Activated T-cell treated with anti-CD3 and anti-CD28 coated beads for 1 hour (primary cell): ENCODE data around the gene ATP5ME.
"Not testable (repeated sequence)": the region's sequence is repeated elsewhere in the genome, so short reads cannot be mapped to it uniquely, and the experiment has no call there.

ENCODE experiments used
- DNase-seq: peaks from one replicate; pipeline ENCODE4 v3.0.0-alpha.2; 2020; ENCODE audit warnings: low read depth

ATP5ME gene

DNA sequence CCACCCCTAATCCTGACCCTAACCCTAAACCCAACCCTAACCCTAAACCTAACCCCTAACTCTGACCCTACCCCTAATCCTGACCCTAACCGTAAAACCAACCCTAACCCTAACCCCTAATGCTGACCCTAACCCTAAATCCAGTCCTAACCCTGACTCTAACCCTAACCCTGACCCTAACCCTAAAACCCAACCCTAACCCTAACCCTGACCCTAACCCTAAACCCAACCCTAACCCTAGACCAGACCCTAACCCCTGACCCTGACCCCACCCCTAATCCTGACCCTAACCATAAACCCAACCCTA, 30.8 kb upstream of the ATP5ME start:
- no peak for DNase-seq

DNA sequence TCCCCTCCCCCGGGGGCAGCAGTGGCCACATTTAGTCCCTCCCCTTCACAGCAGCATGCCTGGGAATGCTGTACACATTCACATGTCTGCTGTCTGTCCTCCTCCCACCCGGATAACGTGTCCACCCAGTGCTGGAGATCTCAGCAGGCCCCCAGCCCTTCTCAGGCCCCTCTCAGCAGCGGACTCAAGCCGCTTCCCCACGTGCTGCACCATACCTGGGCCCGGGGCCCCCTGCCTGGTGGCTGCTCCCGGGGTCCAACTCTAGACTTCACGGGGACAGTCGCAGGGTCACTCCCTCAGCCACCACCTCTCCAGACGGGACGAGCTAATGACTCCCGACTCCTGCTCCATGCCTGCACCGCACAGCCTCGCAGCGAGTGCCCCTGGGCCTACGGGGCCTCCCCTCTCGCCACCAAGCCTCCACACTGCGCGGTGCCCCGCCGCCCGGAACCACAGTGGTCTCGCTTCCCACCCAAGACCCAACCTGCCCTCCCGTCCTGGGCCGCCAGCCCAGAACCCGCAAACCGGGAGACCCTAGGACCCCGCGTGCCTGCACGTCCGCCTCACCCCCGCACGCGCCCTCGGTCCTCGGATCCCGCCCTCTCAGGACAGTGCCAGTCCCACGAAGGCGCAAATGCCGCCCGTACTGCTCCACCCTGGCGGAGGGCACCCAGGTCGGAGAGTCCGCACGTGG, 30.3 kb upstream of the ATP5ME start:
- DNase-seq, result no peak

DNA sequence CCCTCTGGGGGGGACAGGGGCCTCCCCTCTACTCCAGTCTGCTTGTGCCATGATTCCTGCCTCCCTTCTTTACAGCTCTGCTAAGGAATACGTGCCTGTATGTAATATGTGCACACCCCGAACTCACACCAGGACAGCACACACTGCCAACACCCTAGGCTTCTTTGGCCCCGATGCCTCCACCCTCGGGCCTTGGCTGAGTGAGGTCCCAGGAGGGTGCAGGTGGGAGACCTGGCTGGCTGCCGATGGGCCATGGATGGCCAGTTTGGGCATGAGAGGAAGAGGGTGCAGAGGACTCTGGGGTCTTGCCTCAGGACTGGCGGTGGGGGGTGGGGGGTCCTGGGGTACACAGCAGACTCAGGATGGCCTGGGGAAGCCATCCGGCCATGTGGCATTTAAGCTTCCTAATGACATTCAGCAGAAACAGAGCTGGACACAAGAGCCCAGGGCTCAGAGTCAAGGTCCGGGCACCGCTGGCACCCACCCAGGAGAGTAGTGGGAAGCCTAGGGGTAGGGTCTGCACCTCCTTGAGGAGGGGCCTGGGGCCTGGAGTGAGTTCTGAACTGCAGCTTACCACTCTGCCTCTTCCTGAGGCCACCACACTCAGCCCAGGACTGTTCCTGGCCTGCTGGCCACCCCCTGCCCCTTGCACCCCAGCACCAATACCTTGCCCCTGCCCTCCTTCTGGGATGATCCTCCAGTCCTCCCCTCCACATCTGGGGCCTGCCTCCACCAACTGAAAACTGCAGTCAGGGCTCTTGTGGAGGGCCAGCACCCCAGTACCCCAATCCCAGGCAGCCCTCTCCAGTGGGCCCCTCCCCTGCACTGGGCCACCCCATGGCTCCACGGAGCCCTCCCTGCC, 29.5 kb upstream of the ATP5ME start:
- DNase-seq, result no peak

DNA sequence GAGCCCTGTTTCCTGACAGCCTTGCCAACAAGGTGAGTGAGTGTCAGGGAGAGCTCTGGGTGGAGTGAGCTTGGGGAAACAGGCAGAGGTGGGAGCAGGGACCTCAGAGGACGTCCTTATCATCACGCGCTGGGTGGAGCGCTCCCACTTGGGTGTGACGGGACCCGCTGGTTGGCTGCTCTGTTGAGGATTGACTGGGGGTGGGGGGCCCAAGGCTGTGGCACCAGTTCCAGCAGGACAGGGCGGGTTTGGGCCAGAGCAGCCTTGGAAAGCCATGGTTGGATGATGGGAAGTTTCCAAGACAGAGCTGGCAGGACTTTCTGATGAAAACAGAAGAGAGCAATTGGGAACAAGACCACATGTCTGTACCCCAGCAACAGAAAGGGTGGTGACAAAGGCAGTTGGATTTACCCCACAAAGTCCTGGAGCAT, 28.6 kb upstream of the ATP5ME start:
- DNase-seq, result no peak

DNA sequence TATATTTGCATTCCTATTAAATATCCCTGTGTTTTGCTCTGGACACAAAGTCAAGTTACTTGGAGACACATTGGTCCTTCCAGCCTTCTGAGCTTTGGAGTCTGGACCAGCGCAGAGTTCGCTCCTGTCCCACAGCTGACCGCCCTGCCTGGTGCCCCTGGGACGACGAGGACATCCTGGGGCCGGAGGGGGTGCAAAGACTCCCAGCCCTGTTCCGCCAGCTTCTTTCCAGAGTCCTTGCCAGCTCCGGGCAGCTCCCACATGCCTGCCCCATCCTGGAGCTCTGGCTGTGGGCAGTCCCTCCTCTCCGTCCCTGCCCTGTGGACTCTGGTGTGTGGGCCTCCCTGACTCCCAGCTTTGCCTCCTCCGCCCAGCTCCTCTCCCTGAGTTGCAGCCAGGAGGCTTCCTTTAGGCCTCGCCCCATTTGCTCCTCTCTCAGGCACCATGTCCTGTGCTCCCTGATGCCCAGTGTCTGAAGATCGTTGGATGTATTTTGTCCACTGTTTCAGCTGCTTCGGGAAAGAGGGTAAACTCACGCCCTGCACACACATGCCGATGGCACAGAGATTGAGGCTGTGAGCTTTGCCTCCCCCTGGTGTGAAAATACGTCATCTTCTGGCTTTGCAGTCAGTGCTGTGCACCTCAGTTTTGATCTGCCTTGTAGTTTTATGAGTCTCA, 26.6 kb upstream of the ATP5ME start:
- no peak for DNase-seq

DNA sequence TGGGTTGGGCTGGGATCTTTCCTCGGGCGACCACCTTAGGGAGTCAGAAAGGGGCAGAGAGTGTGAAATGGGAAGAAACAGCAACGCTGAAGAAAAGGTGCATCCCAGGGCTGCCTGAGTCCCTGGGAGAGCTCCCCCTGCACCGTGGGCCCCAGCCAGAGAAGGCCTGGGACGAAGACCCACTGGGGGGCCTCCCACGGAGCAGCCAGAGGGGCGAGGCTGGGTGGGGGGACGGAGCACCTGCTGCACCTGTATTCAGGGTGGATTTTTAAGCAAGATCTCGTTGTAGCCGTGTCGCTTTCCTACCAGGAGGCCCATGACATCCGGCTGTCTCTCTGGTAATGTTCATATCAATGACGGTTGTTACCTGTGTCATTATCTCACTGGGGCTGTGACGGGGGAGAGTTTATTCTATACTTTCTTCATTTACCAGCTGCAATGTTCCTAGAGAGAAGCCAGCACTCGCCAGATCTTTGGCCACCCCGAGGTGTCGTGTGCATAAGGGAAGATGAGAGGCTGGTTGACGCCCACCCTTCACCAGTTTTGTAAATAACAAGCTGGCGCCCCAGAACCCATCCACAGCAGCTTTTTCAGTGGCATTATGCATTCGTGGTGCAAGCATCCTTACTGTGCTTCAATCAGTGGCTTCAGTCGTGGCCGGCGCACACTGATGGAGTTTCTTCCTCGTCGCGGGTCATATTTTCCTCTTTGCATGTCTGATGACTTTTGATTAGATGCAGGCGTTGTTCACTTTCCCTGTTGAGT, 25.9 kb upstream of the ATP5ME start:
- no peak for DNase-seq

DNA sequence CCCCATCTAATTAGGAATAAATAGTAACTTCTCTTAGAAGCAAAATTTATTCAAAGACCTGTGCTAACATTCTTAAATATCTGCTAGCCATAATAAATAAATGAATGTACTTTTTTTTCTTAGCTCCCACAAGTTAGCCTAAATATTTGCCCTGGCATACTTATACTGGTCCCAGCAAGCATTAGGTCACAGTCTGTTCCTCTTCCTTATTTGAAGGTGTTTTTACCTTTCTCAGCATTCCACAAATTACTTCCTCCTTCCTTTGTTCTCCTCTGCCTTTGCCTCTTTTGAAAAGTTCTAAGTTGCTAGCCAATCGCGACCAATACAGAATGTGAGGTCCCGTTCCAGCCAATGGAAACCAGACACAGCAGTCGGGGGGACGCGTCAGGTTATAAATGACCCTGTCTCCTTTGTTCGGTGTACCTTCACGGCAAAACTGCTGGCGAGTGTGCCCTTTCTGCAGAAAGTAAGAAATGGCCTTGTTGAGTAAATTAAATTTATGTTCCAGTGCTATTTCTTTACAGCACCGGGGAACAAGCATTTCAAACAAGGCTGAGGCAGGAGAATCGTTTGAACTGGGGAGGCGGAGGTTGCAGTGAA, 20.4 kb upstream of the ATP5ME start:
- DNase-seq, result not testable (repeated sequence)

DNA sequence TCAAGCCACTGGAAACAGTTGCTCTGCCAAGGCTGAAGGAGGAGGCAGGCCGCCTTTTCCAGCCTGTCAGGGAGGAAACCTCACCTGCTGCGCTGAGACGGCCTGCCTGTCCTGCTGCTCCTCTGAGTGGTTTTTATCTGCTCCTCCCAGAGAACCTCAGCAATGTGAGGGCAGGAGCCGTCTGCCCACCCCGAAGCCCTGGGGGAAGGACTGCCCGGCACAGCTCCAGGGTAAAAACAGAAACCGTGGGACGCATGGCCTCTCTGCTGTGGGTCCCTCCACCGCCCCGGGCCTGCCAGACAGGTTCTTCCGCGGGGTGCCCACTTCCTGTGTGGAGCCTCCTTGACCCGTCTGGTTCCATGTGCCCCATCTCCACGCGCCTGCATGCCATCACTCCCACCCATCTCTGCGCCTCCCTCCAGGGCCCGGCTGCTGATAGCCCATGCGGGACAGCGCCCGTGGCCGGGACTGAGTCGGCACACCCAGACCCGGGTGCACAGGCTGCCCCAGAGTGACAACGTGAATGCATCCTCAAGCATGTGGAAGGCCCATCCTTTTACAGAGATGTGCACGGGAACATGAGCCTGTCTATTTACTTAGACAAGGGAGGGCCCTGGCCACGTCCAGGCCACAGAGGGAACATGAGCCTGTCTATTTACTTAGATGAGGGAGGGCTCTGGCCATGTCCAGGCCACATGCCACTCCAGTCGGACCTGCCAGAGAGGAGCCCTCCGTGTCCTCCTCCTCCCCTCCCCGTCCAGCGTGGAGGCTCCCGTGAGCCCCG, 18.9 kb upstream of the ATP5ME start:
- no peak for DNase-seq

DNA sequence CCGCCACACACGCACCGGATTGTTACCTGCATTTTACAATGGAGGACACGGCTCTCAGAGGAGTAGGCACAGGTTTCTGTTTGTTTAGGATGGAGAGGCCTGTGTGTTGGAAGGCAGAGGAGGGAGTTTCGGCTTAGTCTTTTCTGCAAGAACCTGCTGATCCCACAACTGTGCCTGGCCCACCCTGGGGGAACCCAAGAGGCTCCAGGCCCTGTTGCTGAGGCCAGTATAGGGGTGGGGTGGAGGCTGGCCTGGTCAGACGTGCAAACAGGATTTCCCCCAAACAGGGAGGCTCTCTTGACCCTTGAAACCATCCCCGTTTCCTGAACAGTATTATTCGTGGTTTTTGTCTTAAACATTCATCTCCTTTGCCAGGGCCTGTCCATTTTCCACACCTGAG, 15.6 kb upstream of the ATP5ME start:
- DNase-seq, result no peak

DNA sequence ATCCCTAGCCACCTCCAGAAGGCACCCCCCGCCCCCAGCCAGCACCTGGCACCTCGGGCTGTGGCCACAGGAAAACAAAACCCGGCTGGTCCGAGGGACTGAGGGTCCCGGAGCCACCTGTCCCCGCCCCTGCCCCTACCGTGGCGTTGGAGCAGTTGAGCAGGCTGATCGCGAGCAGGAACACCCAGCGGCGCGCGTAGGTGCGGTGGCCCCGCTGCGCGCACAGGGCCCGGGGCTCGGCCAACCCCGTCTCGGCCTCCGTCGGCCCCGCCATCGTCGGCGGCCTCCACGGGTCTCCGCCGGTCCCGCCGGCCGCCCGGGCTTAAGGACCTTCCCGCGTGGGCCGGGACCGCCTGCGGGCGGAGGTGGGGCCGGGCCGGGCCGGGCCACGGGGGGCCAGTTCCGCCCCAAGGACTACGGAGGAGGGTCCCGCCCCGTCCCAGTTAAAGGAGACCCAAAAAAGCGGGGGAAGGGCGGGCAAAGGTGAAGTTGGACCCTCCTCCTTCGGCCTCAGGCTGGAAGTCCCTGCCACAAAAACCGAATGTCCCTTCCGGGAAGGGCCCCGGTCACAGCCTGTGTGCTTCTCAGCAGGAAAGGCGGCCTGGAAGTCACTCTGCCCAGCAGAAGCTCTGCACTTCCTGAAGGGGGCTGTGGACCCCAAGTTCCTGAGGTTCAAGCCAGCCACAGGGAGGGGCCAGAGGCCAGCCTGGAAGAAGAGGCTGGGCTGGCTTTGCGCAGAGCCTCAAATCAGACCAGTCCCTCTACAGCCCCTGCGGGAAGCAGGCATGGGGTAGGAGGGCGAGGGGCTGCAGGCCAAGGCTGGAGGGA, 15.0 kb upstream of the ATP5ME start, which contains the start of gene SLC49A3:
Gene SLC49A3 (minus strand): TSS at position 298 of the 828 bp plus-strand sequence. CDS start 24 bp downstream, at position 274.
- DNase-seq, result no peak

DNA sequence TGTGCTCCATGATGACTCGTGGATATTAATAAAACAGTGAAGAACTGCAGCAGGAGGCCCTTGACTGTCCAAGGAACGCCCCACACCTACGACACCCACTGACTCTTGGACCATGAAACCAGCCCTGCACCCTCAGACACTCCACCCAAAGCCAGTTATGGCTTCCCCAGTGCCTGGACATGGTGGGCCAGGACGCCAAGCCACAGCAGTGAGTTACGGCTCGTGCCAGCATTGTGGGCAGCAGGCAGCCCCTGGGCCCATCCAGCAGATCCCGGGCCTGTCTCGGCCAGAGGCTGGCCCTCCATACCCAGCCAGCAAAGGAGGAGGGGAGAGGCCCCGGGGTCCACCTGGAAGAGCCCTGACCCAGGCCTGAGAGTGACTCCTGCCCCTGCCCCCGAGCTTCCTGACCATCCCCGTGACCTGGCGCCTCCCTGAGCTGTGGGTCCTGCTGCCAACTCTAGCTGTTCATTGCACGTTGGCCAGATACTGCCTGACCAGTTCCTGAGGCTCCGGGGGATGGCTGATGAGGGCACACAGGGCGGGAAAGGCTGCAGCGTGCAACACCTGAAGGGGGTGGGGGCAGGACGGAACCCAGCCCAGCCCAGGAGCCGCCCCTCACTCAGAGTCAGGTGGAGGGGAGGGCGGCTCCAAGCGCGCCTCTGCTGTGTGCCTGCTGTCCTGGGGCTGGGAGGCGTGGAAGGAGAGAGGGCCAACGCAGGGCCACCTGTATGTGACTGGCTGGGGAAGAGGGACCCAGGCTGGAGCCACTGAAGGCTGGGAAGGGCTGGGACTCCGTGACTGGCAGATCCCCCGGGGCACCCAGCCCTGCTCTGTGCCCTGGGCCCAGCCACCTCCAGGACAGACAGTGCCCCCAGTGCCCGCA, 14.1 kb upstream of the ATP5ME start:
- no peak for DNase-seq

DNA sequence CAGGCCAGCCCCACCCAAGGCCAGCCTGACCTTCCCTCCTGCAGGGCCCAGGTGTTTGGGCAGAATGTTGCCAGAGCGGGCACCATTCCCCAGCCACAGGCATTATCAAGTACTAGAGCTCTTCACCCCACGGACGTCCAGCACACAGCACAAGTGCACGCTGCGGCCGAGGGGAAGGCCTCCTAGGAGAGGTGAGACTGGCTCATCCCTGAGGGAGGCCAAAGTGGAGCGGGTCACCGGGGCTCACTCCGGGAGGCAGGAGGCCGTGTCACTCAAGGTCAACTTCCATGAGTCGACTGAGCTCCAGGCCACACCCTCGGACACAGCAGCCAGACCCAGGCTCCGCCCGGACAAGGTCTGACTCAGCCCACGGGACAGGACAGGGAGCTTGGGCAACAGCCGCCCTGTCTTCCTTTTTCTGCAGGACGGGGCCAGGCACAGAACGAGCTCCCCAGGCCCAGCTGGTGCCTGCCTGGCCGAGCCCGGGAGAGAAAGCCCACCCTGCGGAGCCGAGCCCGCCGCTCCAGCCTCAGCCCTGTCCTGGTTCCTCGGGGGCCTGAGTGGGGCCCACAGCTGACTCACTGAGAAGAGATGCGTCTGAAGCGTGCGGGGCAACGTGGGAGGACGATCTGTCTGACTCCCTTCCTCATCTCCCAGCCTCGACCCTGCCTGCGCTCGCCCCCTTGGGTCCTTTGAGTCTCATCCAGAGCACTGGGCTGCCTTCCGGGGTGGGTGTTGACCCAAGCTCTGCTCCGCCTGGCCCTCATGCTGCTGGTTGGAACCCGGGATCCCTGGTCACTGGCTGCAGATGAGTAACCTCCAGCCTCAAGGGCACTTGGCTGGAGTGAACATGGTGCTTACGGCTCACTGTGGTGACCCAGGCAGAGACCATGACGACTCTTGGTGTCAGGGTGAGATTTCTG, 13.2 kb upstream of the ATP5ME start:
- no peak for DNase-seq

DNA sequence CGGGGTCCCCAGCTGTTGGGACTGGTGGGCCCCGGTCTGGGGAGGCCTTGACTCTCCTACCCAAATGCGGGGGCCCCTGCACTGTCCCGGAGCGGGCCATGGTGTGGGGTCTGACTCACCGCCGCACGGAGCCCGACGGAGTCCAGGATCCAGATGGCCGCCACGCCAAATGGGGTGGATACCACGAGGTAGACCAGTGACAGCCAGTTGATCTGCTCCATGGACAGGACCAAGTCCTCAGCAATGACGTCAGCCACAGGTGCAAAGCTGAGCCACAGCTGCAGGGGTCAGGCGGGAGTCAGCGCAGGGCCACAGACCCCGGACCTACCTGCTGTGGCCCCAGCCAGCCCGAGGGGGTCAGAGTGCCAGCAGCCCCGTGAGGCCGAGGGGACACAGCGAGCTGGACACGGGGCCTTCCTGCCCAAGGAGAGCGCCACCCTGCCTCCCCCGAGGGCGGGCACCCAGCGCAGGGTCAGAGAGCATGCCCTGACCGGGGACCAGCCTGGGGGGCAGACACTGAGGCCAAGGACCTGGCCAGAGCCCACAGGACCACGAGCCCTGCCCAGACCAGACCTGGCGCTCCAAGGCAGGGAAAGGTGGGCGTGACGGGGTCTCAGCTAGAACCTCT, 12.5 kb upstream of the ATP5ME start:
- DNase-seq, result no peak

DNA sequence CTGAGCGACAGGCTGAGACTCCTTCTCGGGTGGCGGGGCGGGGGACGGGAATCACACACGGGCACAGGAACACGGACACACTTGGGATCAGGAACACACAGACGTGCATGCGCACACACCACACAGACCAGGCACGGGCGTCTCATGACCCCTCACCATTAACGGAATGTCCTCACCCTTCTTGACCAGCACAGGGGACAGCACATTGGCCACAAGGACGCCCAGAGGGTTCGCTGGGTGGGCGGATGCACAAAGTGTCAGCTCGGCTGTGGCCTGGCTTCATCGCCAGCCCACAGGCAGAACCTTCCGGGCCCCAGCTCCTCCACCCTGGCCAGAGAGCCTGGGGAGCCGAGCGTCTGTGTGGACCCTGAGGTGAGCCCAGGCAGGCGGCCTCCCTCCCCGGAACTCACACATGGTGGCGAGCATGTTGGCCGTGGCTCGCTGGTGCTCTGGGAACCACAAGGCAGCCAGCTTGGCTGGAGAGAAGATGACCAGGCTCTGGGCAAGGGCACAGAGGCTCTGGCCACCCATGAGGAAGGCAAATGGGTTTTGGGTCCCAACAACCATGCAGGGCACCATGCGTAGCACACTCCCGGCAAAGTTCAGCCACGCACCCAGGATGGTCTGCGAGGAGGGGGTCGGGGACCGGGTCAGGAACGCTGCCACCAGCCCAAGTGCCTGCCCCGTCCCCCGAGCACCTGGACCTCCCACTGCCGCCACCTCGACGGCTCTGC, 11.8 kb upstream of the ATP5ME start:
- no peak for DNase-seq

DNA sequence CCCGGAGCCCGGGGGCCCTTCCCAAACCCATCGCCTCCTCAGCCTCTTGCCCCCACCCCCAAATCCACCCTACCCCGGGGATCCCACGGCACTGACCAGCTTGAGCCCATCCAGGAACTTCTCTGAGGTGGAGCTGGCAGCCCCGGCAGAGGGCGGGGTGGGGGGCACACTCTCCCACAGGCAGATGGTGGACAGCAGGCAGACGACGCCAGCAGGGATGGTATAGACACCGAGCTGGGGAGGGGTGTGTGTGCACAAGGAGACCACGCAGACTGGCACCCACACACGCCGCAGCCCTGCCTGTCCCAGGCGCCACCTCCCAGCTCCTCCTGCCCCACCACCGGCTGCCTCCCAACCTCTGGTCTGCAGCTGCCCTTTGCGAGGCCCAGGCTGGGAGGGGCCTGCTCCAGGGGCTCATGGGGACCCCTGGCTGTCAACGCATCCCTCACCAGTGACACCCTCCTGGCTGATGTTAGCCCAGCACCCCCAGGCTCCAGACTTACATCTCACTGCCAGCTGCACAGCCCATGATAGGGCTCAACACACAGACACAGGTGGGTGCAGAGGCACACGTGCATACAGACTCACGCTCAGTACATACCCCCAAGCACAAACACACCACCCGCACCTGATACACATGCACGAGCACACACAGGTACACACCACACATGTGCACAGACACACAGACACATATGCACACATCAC, 10.7 kb upstream of the ATP5ME start:
- DNase-seq, result no peak

DNA sequence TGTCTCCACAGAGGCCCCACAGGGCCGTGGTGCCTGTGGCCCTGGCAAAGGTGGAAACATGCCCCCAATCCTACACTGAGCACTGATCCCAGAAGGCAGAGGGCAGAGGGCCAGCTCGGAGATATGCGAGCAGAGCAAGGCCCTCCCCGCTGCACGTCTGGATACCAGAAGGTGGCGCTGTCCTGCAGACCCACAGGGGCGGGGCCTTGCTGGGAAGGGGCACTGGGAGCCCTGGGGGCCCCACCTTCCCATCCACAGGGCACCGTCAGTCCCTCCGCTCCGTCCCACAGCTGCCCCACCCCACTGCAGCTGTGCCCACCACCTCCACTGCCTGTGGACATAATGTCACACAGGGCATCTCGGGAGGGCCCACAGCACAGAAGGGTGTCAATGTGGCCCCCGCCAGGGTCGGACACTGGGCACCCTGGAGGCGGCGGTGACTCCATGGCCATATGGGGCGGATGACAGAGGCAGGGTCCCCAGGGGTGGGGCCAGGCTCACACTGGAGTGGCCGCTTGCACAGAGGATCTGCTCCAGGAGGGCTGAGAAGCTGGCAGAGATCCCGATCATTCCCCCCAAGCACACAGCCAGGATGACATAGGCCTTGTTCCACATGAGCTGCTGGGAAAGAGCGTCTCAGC, 10.0 kb upstream of the ATP5ME start:
- DNase-seq, result no peak
